WERI-Rb-1 (cell line): ENCODE measurements around the gene KCND1.
A peak's percentile ranks its signal among the peaks of the same experiment; 100 is the strongest.

Experiments
- DNase-seq: peaks from one replicate; pipeline ENCODE4 v3.0.0-alpha.2; 2020
- H3K27ac ChIP-seq: fragments of 250-450 bp; sonication (Bioruptor Pico); 2 replicates; pipeline ENCODE4 v1.5.1; 2020; ENCODE audit warnings: mild to moderate bottlenecking, moderate library complexity
- H3K27me3 ChIP-seq: fragments of 250-450 bp; sonication (Bioruptor Pico); 2 replicates; pipeline ENCODE4 v1.5.1; 2021; ENCODE audit warnings: mild to moderate bottlenecking, low read depth, moderate library complexity; ENCODE audit not compliant: insufficient read depth, severe bottlenecking
- H3K36me3 ChIP-seq: fragments of 250-450 bp; sonication (Bioruptor Pico); 2 replicates; pipeline ENCODE4 v1.5.1; 2020; ENCODE audit warnings: mild to moderate bottlenecking, moderate library complexity
- H3K4me3 ChIP-seq: 2 replicates; pipeline ENCODE4 v1.5.1; 2011; ENCODE audit warnings: low read depth, mild to moderate bottlenecking, control low read depth, low read length
- H3K9me3 ChIP-seq: fragments of 250-450 bp; sonication (Bioruptor Pico); 2 replicates; pipeline ENCODE4 v1.5.1; 2021; ENCODE audit warnings: mild to moderate bottlenecking, moderate library complexity; ENCODE audit not compliant: severe bottlenecking
- TF ChIP-seq, protein P1 (sequence below): IDR thresholded peaks from 2 replicates; pipeline ENCODE4 v1.5.1; 2011; ENCODE audit warnings: low read depth, mild to moderate bottlenecking, control low read depth, inconsistent platforms, low read length

Gene KCND1

DNA sequence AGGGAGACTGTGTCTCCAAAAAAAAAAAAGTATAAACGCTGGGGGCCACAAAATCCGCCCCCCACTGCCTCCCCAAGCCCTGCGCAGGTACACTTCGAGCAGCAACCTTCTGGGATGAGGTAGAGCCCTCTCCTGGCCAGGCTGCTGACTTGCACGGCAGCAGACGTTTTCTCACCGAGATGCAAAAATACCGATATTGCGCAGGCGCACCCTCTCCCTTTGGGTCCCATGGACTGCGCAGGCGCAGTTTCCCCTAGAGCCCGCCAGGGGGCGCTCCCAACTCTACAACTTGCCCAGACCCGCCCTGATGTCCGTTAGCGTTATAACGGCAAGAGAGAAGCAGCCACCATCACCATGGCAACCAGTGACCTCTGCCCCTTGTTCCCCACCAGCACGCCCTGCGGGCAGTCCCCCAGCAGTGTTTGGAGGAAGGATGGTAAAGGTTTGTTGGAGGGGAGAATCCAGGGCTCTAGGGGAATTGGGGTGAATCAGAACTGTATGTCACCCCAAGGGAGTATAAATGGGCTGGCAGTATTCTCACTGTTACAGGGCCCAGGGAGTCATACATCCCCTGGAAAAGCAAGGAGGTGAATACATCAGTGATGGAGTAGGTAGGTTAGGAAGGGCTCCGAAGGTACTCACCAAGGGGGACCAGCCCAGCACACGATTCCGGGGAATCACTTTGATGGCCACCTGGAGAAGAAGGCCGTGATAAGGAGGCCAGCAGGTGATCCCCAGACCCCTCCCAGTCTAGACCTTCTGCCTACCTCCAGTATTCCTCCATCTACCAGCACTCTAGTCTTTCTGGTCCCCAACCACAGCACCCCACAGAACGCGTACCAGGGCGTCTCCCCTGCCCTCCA lies 54.3 kb downstream of the KCND1 start:
- no peak overlapping the region; the same call in 1 of the 2 replicates for H3K27ac ChIP-seq
- H3K9me3 ChIP-seq = peaks cover 10% of the 10 kb centered on the region
- peak; percentile 88 for DNase-seq
- H3K4me3 ChIP-seq = no peak overlapping the region
- TF ChIP-seq, protein P1, sequence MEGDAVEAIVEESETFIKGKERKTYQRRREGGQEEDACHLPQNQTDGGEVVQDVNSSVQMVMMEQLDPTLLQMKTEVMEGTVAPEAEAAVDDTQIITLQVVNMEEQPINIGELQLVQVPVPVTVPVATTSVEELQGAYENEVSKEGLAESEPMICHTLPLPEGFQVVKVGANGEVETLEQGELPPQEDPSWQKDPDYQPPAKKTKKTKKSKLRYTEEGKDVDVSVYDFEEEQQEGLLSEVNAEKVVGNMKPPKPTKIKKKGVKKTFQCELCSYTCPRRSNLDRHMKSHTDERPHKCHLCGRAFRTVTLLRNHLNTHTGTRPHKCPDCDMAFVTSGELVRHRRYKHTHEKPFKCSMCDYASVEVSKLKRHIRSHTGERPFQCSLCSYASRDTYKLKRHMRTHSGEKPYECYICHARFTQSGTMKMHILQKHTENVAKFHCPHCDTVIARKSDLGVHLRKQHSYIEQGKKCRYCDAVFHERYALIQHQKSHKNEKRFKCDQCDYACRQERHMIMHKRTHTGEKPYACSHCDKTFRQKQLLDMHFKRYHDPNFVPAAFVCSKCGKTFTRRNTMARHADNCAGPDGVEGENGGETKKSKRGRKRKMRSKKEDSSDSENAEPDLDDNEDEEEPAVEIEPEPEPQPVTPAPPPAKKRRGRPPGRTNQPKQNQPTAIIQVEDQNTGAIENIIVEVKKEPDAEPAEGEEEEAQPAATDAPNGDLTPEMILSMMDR = peak; percentile 92
- H3K36me3 ChIP-seq = no peaks in the 10 kb centered on the region; the same call in 1 of the 2 replicates
- no peaks in the 10 kb centered on the region for H3K27me3 ChIP-seq

DNA sequence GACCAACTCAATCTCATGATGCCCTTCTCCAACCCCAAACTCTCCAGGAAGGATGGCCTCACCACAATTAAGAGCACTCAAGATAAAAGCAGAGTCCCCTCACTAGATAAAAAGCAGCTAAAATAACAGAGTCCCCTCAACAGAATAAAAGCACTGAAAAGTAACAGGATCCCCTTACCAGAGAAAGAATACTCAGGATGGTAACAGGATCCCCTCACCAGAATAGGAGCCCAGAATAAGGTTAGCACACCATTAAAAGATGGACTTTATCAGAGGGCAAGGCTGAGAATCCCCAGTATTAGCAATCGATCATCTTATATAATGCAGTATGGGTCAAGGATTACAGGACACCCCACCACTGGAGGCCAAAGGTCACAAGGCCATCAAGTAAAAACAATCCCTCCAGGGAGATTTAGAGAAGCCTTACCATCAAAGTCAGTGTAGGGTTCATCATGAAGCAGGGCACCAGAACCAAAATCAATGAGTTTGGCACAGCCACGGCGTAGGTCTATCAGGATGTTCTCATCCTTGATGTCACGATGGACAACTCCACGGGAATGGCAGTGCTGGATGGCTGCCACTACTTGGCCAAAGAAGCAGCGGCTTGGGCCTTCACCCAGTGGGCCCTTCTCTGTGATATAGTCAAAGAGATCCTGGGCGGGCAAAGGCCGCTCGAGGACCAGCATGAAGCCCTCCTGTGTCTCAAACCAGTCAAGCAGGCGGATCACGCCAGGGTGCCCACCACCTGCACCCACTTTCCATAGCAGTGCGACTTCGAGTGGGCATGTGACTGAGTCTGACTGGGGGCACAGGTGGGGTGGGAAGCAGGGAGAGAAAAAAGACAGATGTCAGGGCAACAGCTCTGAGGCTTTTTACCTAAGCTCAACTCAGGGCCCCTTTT lies 56.8 kb downstream of the KCND1 start:
- Histone ChIP-seq H3K27ac (no peak overlapping the region), H3K27me3 (no peaks in the 10 kb centered on the region), H3K9me3 (peaks cover 10% of the 10 kb centered on the region), H3K4me3 (no peak overlapping the region), H3K36me3 (no peaks in the 10 kb centered on the region; the same call in 1 of the 2 replicates)
- TF ChIP-seq, protein P1 = no peak
- no peak for DNase-seq

GRCh38 chrX:48913605-48914366 lies 57.9 kb downstream of the KCND1 start:
- no peak overlapping the region for H3K4me3 ChIP-seq

GRCh38 chrX:48911412-48912182 lies 60.0 kb downstream of the KCND1 start, which contains the start of gene SLC35A2:
Gene SLC35A2 (minus strand): TSS chrX:48911646. CDS start chrX:48911636, 10 bp downstream.
- Histone ChIP-seq H3K36me3 (no peaks in the 10 kb centered on the region; the same call in 1 of the 2 replicates), H3K9me3 (no peaks in the 10 kb centered on the region), H3K27me3 (no peaks in the 10 kb centered on the region), H3K27ac (peak within 1 kb of the TSS; percentile 77), H3K4me3 (peak within 1 kb of the TSS; percentile 63)
- peak; percentile 70 for DNase-seq
- TF ChIP-seq, protein P1 = no peak

More at GRCh38 chrX:48913605-48914366, 57.9 kb downstream of the KCND1 start:
- H3K9me3 ChIP-seq = peaks cover 10% of the 10 kb centered on the region
- no peak for DNase-seq
- H3K27me3 ChIP-seq = no peaks in the 10 kb centered on the region
- TF ChIP-seq, protein P1 = no peak
- no peak overlapping the region for H3K27ac ChIP-seq
- H3K36me3 ChIP-seq = no peaks in the 10 kb centered on the region; the same call in 1 of the 2 replicates
